Naive thymus-derived CD8-positive, alpha-beta T cell (primary cell): ENCODE measurements around the gene FGF19. TPM values are rescaled to one million over a fixed set of nuclear protein-coding genes. Genes with fewer than 3 reads are reported as not detected.

Experiments
- polyA plus RNA-seq, 3 donors: library from polyadenylated mRNA; unstranded; fragments of 300-500 nt; fragmentation: Illumina TruSeq; gene quantifications; one replicate each; pipeline ENCODE4 v1.2.3, GENCODE V29; 2021
- total RNA-seq, 8 experiments: library from RNA in 2 of 8; stranded (reverse) in 2 of 8; gene quantifications; one replicate each; pipeline ENCODE4 v1.2.3 and lab custom pipeline; 2021 to 2026

Gene FGF19
- total and polyA plus RNA-seq, 5 experiments from 2014 or later, result not detected

Other genes with a start within 250 kb of the FGF19 start
- not detected for gene LINC01488, start 222.4 kb downstream of the FGF19 start, total RNA-seq
- gene LINC01488, start 222.4 kb downstream of the FGF19 start, polyA plus RNA-seq, result not detected
- under 1 TPM; 0.08 to 0.49 TPM for gene CCND1, start 62.9 kb downstream of the FGF19 start, total RNA-seq
- gene CCND1, start 62.9 kb downstream of the FGF19 start, polyA plus RNA-seq, result under 1 TPM; 0.03 to 0.74 (median 0.06) TPM
- gene LTO1, start 28.7 kb downstream of the FGF19 start, total RNA-seq, result 10 to 100 TPM; 75.0 to 77.8 TPM
- gene LTO1, start 28.7 kb downstream of the FGF19 start, polyA plus RNA-seq, result 10 to 100 TPM; 12.5 to 14.5 (median 13.1) TPM
- not detected for gene FGF4, start 71.3 kb upstream of the FGF19 start, total RNA-seq
- not detected for gene FGF4, start 71.3 kb upstream of the FGF19 start, polyA plus RNA-seq
- not detected for gene FGF3, start 115.4 kb upstream of the FGF19 start, total RNA-seq
- gene FGF3, start 115.4 kb upstream of the FGF19 start, polyA plus RNA-seq, result not detected